Retina (tissue), 1 donor: ENCODE data around the gene RBFOX1.

ENCODE experiments used
- DNase-seq: peaks from one replicate; pipeline ENCODE4 v3.0.0-alpha.2; 2016

Gene RBFOX1

GRCh38 chr16:7332611-7333010 lies at the start of gene RBFOX1:
Gene RBFOX1 (plus strand): TSS chr16:7332845.
- no peak for DNase-seq

- DNase-seq, result no peak
Measured at GRCh38 chr16:7284780-7285179, 47.9 kb upstream of the RBFOX1 start.

GRCh38 chr16:7285520-7285919 lies 47.1 kb upstream of the RBFOX1 start:
- no peak for DNase-seq

GRCh38 chr16:7289299-7289698 lies 43.3 kb upstream of the RBFOX1 start:
- no peak for DNase-seq

- no peak for DNase-seq
Measured at GRCh38 chr16:7290682-7291081, 42.0 kb upstream of the RBFOX1 start.

- no peak for DNase-seq
Measured at GRCh38 chr16:7294020-7294419, 38.6 kb upstream of the RBFOX1 start.

GRCh38 chr16:7303052-7303610 lies 29.5 kb upstream of the RBFOX1 start:
- DNase-seq, result peak; percentile 78

GRCh38 chr16:7303660-7304200 lies 28.9 kb upstream of the RBFOX1 start:
- no peak for DNase-seq

GRCh38 chr16:7304279-7304678 lies 28.4 kb upstream of the RBFOX1 start:
- peak; percentile 69 for DNase-seq

- DNase-seq, result no peak
Measured at GRCh38 chr16:7304958-7305357, 27.7 kb upstream of the RBFOX1 start.

- DNase-seq, result no peak
Measured at GRCh38 chr16:7313170-7313569, 19.5 kb upstream of the RBFOX1 start.

GRCh38 chr16:7314163-7314562 lies 18.5 kb upstream of the RBFOX1 start:
- DNase-seq, result no peak

GRCh38 chr16:7315813-7316212 lies 16.8 kb upstream of the RBFOX1 start:
- no peak for DNase-seq

GRCh38 chr16:7316281-7316888 lies 16.3 kb upstream of the RBFOX1 start:
- DNase-seq, result no peak

- DNase-seq, result no peak
Measured at GRCh38 chr16:7317982-7318381, 14.7 kb upstream of the RBFOX1 start.

GRCh38 chr16:7318686-7319085 lies 14.0 kb upstream of the RBFOX1 start:
- DNase-seq, result no peak

GRCh38 chr16:7319514-7319913 lies 13.1 kb upstream of the RBFOX1 start:
- no peak for DNase-seq

- no peak for DNase-seq
Measured at GRCh38 chr16:7321661-7322060, 11.0 kb upstream of the RBFOX1 start.

GRCh38 chr16:7324321-7324720 lies 8.3 kb upstream of the RBFOX1 start:
- peak; percentile 83 for DNase-seq

GRCh38 chr16:7325834-7326233 lies 6.8 kb upstream of the RBFOX1 start:
- DNase-seq, result no peak

GRCh38 chr16:7330709-7331108 lies 1.9 kb upstream of the RBFOX1 start:
- no peak for DNase-seq

GRCh38 chr16:7331997-7332396 lies 648 bp upstream of the RBFOX1 start:
- DNase-seq, result no peak

- DNase-seq, result no peak
Measured at GRCh38 chr16:7333180-7333725, 608 bp downstream of the RBFOX1 start.

GRCh38 chr16:7334801-7335560 lies 2.3 kb downstream of the RBFOX1 start:
- no peak for DNase-seq
